ENCODE measurements around the gene UNKL. TPM values are rescaled to one million over a fixed set of nuclear protein-coding genes. Genes with fewer than 3 reads are reported as not detected.

The UNKL gene
- total and polyA plus RNA-seq, 2 of the 8 experiments (the other 6 are each of a cell fraction or from before 2014, with no cell fraction given) = 25.1 to 31.8 TPM

DNA sequence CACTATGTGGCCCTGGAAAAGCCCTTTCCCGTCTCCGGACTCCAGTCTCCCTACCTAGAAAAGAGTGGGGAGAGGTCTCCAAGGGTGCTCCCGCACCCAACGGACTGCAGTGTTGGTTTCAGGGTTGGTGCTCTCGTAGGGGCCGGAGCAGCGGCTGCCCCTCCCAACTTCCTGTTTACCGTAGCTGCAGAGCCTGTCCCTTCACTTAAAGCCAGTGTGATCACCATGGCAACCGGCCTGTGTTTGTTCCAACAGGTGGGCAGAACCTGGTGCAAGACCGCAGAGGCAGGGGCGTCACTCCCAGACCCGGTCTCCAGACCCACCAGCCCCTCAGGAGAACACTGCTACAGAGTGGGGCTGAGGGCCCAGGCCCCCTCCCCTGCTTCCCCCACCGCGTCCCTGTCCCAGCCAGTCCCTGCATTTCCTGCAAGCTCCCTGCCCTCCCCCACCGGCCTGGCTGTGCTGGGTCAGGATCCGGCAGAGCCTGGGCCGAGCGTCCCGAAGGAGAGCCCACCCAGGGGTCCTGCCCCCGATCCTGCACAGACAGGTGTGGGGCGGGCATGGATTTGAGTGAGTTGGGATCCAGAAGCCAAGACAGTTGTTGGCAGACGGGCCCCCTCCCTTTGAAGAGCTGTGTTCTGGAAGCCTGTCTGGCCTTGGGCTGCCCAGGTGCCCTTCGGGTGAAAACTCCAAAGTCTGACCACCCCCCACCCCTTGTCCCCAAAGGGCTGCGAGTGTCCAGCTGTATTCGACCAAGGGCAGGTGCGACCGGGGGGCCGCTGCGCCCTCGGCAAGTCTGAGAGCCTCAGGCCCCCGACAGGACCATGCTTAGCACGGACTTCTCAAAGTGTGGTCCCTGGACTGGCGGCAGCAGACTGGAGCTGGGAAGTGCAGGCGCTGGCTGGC lies 82.5 kb downstream of the UNKL start (continued):
- TF ChIP-seq EP300 (IDR thresholded peaks at IDR 0.05; ENCODE audit: borderline replicate concordance in 1 of 2, low read depth in 2 of 2, low read length in 2 of 2) (peak in 1 of 2 experiments; percentile 69; a peak in 1 of 3 replicates), BRCA1 (IDR thresholded peaks at IDR 0.05; ENCODE audit: low read depth, low read length) (no peak), HDAC6 (IDR thresholded peaks at IDR 0.05; ENCODE audit: low read depth, low read length) (no peak), EZH2 (IDR thresholded peaks at IDR 0.05; ENCODE audit: low read depth, low read length, severe bottlenecking) (peak; percentile 27), TCF12 (IDR thresholded peaks at IDR 0.05; ENCODE audit: low read depth, low read length) (0 out of 2 replicates have a peak, but pooled peaks have one; percentile 77), ASH2L (IDR thresholded peaks at IDR 0.05; ENCODE audit: low read length) (no peak), MAX (IDR thresholded peaks at IDR 0.05) (peak; percentile 29; the same call in 1 of the 2 replicates), ATF2 (IDR thresholded peaks at IDR 0.05; ENCODE audit: low read length) (no peak), SUZ12 (IDR thresholded peaks at IDR 0.05; ENCODE audit: low read length) (no peak), E2F6 (IDR thresholded peaks at IDR 0.05) (0 out of 2 replicates have a peak, but pooled peaks have one; percentile 0), SP2 (IDR thresholded peaks at IDR 0.05; ENCODE audit: low read length) (no peak), NRF1 (IDR thresholded peaks at IDR 0.05; ENCODE audit: low read depth, low read length) (no peak), POLR2A (IDR thresholded peaks at IDR 0.05; ENCODE audit: control extremely low read depth in 1 of 2, low read depth in 2 of 2, low read length in 2 of 2) (peak in 1 of 2 experiments; percentile 63; a peak in 1 of 3 replicates), KDM4A (IDR thresholded peaks at IDR 0.05; ENCODE audit: low read depth, low read length, severe bottlenecking) (no peak), CHD1 (IDR thresholded peaks at IDR 0.05; ENCODE audit: low read depth, low read length) (no peak), HDAC2 (IDR thresholded peaks at IDR 0.05; ENCODE audit: borderline replicate concordance in 1 of 2, low read depth in 2 of 2, low read length in 2 of 2) (no peak), SAP30 (IDR thresholded peaks at IDR 0.05; ENCODE audit: insufficient read depth, insufficient replicate concordance, low read length) (peak; percentile 41), SP1 (IDR thresholded peaks at IDR 0.05; ENCODE audit: low read depth, low read length) (0 out of 2 replicates have a peak, but pooled peaks have one; percentile 26), CTBP2 (IDR thresholded peaks at IDR 0.05; ENCODE audit: borderline replicate concordance, insufficient read depth, insufficient read length, low read length) (no peak), TEAD4 (IDR thresholded peaks at IDR 0.05; ENCODE audit: low read depth, low read length) (no peak)
